MM.1S (cell line): ENCODE measurements around the gene KCNK5.

ENCODE experiments used
- DNase-seq: peaks from one replicate; pipeline ENCODE4 v3.0.0-alpha.2; 2015
- H2AFZ ChIP-seq: fragments of 300-600 bp; sonication (generic); 2 replicates; pipeline ENCODE4 v1.6.0; 2016; ENCODE audit warnings: antibody characterized with exemption, low read length
- H3F3A ChIP-seq: fragments of 300-600 bp; sonication (generic); 2 replicates; pipeline ENCODE4 v1.6.1; 2016; ENCODE audit warnings: mild to moderate bottlenecking, antibody characterized with exemption, low read length, moderate library complexity, mixed read lengths; ENCODE audit not compliant: insufficient read depth
- H3K27ac ChIP-seq: fragments of 300-600 bp; sonication (generic); 2 replicates; pipeline ENCODE4 v1.5.1; 2016; ENCODE audit warnings: mild to moderate bottlenecking, low read length
- H3K27me3 ChIP-seq: fragments of 300-600 bp; sonication (generic); replicated peaks from 2 replicates; pipeline ENCODE4 v1.6.0; 2016; ENCODE audit warnings: low read length; ENCODE audit not compliant: insufficient read depth
- H3K36me3 ChIP-seq: fragments of 300-600 bp; sonication (generic); replicated peaks from 2 replicates; pipeline ENCODE4 v1.6.1; 2016; ENCODE audit warnings: mild to moderate bottlenecking, low read length, mixed read lengths; ENCODE audit not compliant: insufficient read depth
- H3K4me1 ChIP-seq: fragments of 300-600 bp; sonication (generic); 2 replicates; pipeline ENCODE4 v1.6.1; 2016; ENCODE audit warnings: low read length, mixed read lengths
- H3K4me2 ChIP-seq: fragments of 300-600 bp; sonication (generic); 2 replicates; pipeline ENCODE4 v1.6.0; 2016; ENCODE audit warnings: low read depth, low read length
- H3K4me3 ChIP-seq: fragments of 300-600 bp; sonication (generic); 2 replicates; pipeline ENCODE4 v1.5.1; 2016; ENCODE audit warnings: low read length, mixed read lengths
- H3K79me2 ChIP-seq: fragments of 300-600 bp; sonication (generic); 2 replicates; pipeline ENCODE4 v1.6.1; 2016; ENCODE audit warnings: mixed run types, low read length, mixed read lengths
- H3K9ac ChIP-seq: fragments of 300-600 bp; sonication (generic); 2 replicates; pipeline ENCODE4 v1.6.1; 2016; ENCODE audit warnings: low read length, mixed read lengths
- H3K9me2 ChIP-seq: fragments of 300-600 bp; sonication (generic); replicated peaks from 2 replicates; pipeline ENCODE4 v1.6.1; 2016; ENCODE audit warnings: mild to moderate bottlenecking, low read length, mixed read lengths; ENCODE audit not compliant: insufficient read depth
- H3K9me3 ChIP-seq: fragments of 300-600 bp; sonication (generic); replicated peaks from 2 replicates; pipeline ENCODE4 v1.6.1; 2016; ENCODE audit warnings: mild to moderate bottlenecking, low read length, mixed read lengths; ENCODE audit not compliant: insufficient read depth
- H4K20me1 ChIP-seq: fragments of 300-600 bp; sonication (generic); 2 replicates; pipeline ENCODE4 v1.6.1; 2016; ENCODE audit warnings: mild to moderate bottlenecking, low read length, moderate library complexity, mixed read lengths; ENCODE audit not compliant: insufficient read depth
- CTCF ChIP-seq: fragments of 300-600 bp; sonication (generic); IDR thresholded peaks from 2 replicates; pipeline ENCODE4 v1.5.1; 2016; ENCODE audit warnings: antibody characterized with exemption, low read length, mixed read lengths
- EZH2 ChIP-seq: fragments of 300-600 bp; sonication (generic); optimal IDR thresholded peaks from 2 replicates; pipeline ENCODE3; 2017; ENCODE audit warnings: low read depth, mild to moderate bottlenecking, antibody characterized with exemption, low read length, mixed read lengths
- EZH2phosphoT487 ChIP-seq: fragments of 300-600 bp; sonication (generic); IDR thresholded peaks from 2 replicates; pipeline ENCODE4 v1.6.1; 2018; ENCODE audit warnings: antibody characterized with exemption, low read length

Gene KCNK5

GRCh38 chr6:39157511-39157910 lies 71.8 kb downstream of the KCNK5 start:
- no peaks in the 10 kb centered on the region for H3K4me1 ChIP-seq
- H3K9me2 ChIP-seq, result no peaks in the 10 kb centered on the region
- H3K4me3 ChIP-seq, result no peak overlapping the region
- H3K4me2 ChIP-seq, result no peak overlapping the region
- H3K27me3 ChIP-seq, result no peaks in the 10 kb centered on the region
- no peak overlapping the region for H3K9ac ChIP-seq
- H3K36me3 ChIP-seq, result no peaks in the 10 kb centered on the region
- no peak for DNase-seq
- no peak overlapping the region for H3K27ac ChIP-seq
- H4K20me1 ChIP-seq, result no peaks in the 10 kb centered on the region
- H3K79me2 ChIP-seq, result no peaks in the 10 kb centered on the region
- no peaks in the 10 kb centered on the region for H3F3A ChIP-seq
- no peak overlapping the region for H2AFZ ChIP-seq
- no peaks in the 10 kb centered on the region for H3K9me3 ChIP-seq
- TF ChIP-seq CTCF (no peak), EZH2phosphoT487 (no peak), EZH2 (no peak)

DNA sequence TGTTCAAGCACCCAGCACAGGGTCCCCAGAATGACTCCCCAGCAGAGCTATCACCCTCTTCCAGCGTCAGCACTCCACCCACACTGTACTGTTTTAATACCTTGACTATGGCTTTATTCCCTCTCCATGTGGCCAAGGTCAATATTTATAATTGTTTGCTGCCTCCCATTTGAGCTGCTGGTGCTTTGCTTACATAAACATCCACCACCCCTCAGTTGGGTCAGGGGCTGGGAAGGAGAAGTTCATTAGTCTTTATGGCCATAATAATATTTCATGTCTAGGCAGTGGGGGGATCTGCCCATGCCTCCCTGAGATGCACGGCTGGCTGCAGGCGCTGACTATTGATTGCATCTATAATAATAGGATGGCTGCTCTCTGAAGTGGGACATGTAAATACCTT lies 72.5 kb downstream of the KCNK5 start:
- Histone ChIP-seq H3K4me3 (no peak overlapping the region), H3K79me2 (no peaks in the 10 kb centered on the region), H3K36me3 (no peaks in the 10 kb centered on the region), H3K9me2 (no peaks in the 10 kb centered on the region), H3K27me3 (no peaks in the 10 kb centered on the region), H3K9me3 (no peaks in the 10 kb centered on the region), H3K9ac (no peak overlapping the region), H4K20me1 (no peaks in the 10 kb centered on the region), H2AFZ (no peak overlapping the region), H3K27ac (no peak overlapping the region), H3F3A (no peaks in the 10 kb centered on the region), H3K4me2 (no peak overlapping the region), H3K4me1 (no peaks in the 10 kb centered on the region)
- DNase-seq, result no peak
- TF ChIP-seq EZH2 (no peak), EZH2phosphoT487 (no peak), CTCF (no peak)

- Histone ChIP-seq H3K36me3 (no peaks in the 10 kb centered on the region), H3K4me3 (no peak overlapping the region), H2AFZ (no peak overlapping the region), H3K9me3 (no peaks in the 10 kb centered on the region), H3K4me1 (no peaks in the 10 kb centered on the region), H3K79me2 (no peaks in the 10 kb centered on the region), H3K9me2 (no peaks in the 10 kb centered on the region), H3F3A (no peaks in the 10 kb centered on the region), H3K4me2 (no peak overlapping the region), H3K9ac (no peak overlapping the region), H3K27me3 (no peaks in the 10 kb centered on the region), H4K20me1 (no peaks in the 10 kb centered on the region), H3K27ac (no peak overlapping the region)
- DNase-seq, result no peak
- TF ChIP-seq CTCF, result no peak
- no peak for TF ChIP-seq EZH2
- TF ChIP-seq EZH2phosphoT487, result no peak
These were observed 74.6 kb downstream of the KCNK5 start for GRCh38 chr6:39154705-39155104.
